AG09309 (cell line): ENCODE data around the gene DAND5.

Experiments
- DNase-seq: peaks from one replicate; pipeline ENCODE4 v3.0.0-alpha.2; 2010; ENCODE audit warnings: low read depth
- H3K4me3 ChIP-seq: 2 replicates; pipeline ENCODE4 v1.5.1; 2011; ENCODE audit warnings: mild to moderate bottlenecking, low read depth, low read length, moderate library complexity; ENCODE audit not compliant: control insufficient read depth
- CTCF ChIP-seq: IDR thresholded peaks from 2 replicates; pipeline ENCODE4 v1.5.1; 2011; ENCODE audit warnings: mild to moderate bottlenecking, low read depth, low read length, inconsistent platforms; ENCODE audit not compliant: insufficient read depth, control insufficient read depth; ENCODE audit errors: missing control alignments

The DAND5 gene

GRCh38 chr19:13010992-13011652 is 41.7 kb downstream of the DAND5 start:
- no peak for DNase-seq
- H3K4me3 ChIP-seq: no peak overlapping the region
- TF ChIP-seq CTCF: no peak

GRCh38 chr19:13011653-13012389 is 42.4 kb downstream of the DAND5 start:
- no peak overlapping the region for H3K4me3 ChIP-seq
- no peak for TF ChIP-seq CTCF
- DNase-seq: no peak

- TF ChIP-seq CTCF: no peak
- peak overlapping the region; percentile 58 for H3K4me3 ChIP-seq
- no peak for DNase-seq
Observed at GRCh38 chr19:13012390-13012689, 43.0 kb downstream of the DAND5 start.

- no peak for TF ChIP-seq CTCF
- no peak for DNase-seq
- peak overlapping the region; percentile 58 for H3K4me3 ChIP-seq
Observed at GRCh38 chr19:13012690-13013608, 43.6 kb downstream of the DAND5 start.

- H3K4me3 ChIP-seq: peak overlapping the region; percentile 58
- DNase-seq: no peak
- TF ChIP-seq CTCF: no peak
Observed at GRCh38 chr19:13013649-13014048, 44.3 kb downstream of the DAND5 start.

- TF ChIP-seq CTCF: no peak
- peak overlapping the region; percentile 58 for H3K4me3 ChIP-seq
- no peak for DNase-seq
Observed at GRCh38 chr19:13014101-13014920, 44.9 kb downstream of the DAND5 start.
